Mesothelial cell of epicardium (in vitro differentiated cells): ENCODE data around the gene ZDBF2. TPM values are rescaled to one million over a fixed set of nuclear protein-coding genes. Genes with fewer than 3 reads are reported as not detected.
"Not testable (repeated sequence)": the region's sequence is repeated elsewhere in the genome, so short reads cannot be mapped to it uniquely, and the experiment has no call there.

Source experiments
- DNase-seq, 2 experiments: peaks; one replicate each; pipeline ENCODE4 v3.0.0; 2021; ENCODE audit warnings: low spot score in 2 of 2; ENCODE audit not compliant: unreplicated experiment in 2 of 2
- H3K27ac Mint-ChIP-seq: 2 replicates; pipeline ENCODE4 v1.8.0; 2021; ENCODE audit warnings: mixed read lengths
- H3K27me3 Mint-ChIP-seq: 2 replicates; pipeline ENCODE4 v1.8.0; 2021; ENCODE audit warnings: low read depth, mixed read lengths
- H3K36me3 Mint-ChIP-seq: 2 replicates; pipeline ENCODE4 v1.8.0; 2021; ENCODE audit warnings: mixed read lengths
- H3K4me1 Mint-ChIP-seq: 2 replicates; pipeline ENCODE4 v1.8.0; 2021; ENCODE audit warnings: mixed read lengths
- H3K4me3 Mint-ChIP-seq: 2 replicates; pipeline ENCODE4 v1.8.0; 2021; ENCODE audit warnings: mild to moderate bottlenecking, moderate library complexity, mixed read lengths
- H3K9me3 Mint-ChIP-seq: 2 replicates; pipeline ENCODE4 v1.8.0; 2021; ENCODE audit warnings: mixed read lengths
- CTCF ChIP-seq: fragments of 200-600 bp; sonication (generic); IDR thresholded peaks from one replicate; pipeline ENCODE4 v1.5.0; 2021; ENCODE audit warnings: antibody characterized with exemption; ENCODE audit not compliant: unreplicated experiment
- total RNA-seq: library from RNA; stranded (reverse); gene quantifications from 3 replicates; pipeline ENCODE4 v1.2.1, GENCODE V29; 2021

ZDBF2 gene
- total RNA-seq, 1 donor from 2014 or later: 49.5 TPM

GRCh38 chr2:206353685-206354084, 79.2 kb downstream of the ZDBF2 start:
- Mint-ChIP-seq H3K36me3 (no peaks in the 10 kb centered on the region), H3K4me3 (no peak overlapping the region), H3K27ac (no peak overlapping the region)

GRCh38 chr2:206354129-206354528, 79.7 kb downstream of the ZDBF2 start:
- H3K27ac Mint-ChIP-seq: no peak overlapping the region
- DNase-seq: no peak
- H3K9me3 Mint-ChIP-seq: peaks cover 27% of the 10 kb centered on the region
- H3K4me3 Mint-ChIP-seq: no peak overlapping the region
- no peaks in the 10 kb centered on the region for H3K4me1 Mint-ChIP-seq
- no peak for TF ChIP-seq CTCF
- no peaks in the 10 kb centered on the region for H3K27me3 Mint-ChIP-seq
- no peaks in the 10 kb centered on the region for H3K36me3 Mint-ChIP-seq

More at GRCh38 chr2:206353685-206354084, 79.2 kb downstream of the ZDBF2 start:
- Mint-ChIP-seq H3K9me3 (peaks cover 23% of the 10 kb centered on the region), H3K27me3 (no peaks in the 10 kb centered on the region), H3K4me1 (no peaks in the 10 kb centered on the region)
- DNase-seq: no peak
- peak; percentile 40 for TF ChIP-seq CTCF

GRCh38 chr2:206356840-206357239, 82.4 kb downstream of the ZDBF2 start:
- peaks cover 19% of the 10 kb centered on the region for H3K9me3 Mint-ChIP-seq
- H3K36me3 Mint-ChIP-seq, H3K4me3 Mint-ChIP-seq, H3K4me1 Mint-ChIP-seq, DNase-seq, H3K27me3 Mint-ChIP-seq, H3K27ac Mint-ChIP-seq: not testable (repeated sequence)

GRCh38 chr2:206360840-206361239, 86.4 kb downstream of the ZDBF2 start:
- not testable (repeated sequence) for H3K36me3 Mint-ChIP-seq, DNase-seq, H3K27me3 Mint-ChIP-seq, H3K4me3 Mint-ChIP-seq, H3K4me1 Mint-ChIP-seq, H3K27ac Mint-ChIP-seq
- H3K9me3 Mint-ChIP-seq: peaks cover 22% of the 10 kb centered on the region

GRCh38 chr2:206361407-206362045, 87.1 kb downstream of the ZDBF2 start:
- no peaks in the 10 kb centered on the region for H3K36me3 Mint-ChIP-seq
- DNase-seq: no peak
- H3K4me1 Mint-ChIP-seq: no peaks in the 10 kb centered on the region
- H3K9me3 Mint-ChIP-seq: peaks cover 22% of the 10 kb centered on the region
- no peak overlapping the region for H3K4me3 Mint-ChIP-seq
- no peak overlapping the region for H3K27ac Mint-ChIP-seq
- no peaks in the 10 kb centered on the region for H3K27me3 Mint-ChIP-seq
- TF ChIP-seq CTCF: no peak

Other genes with a start within 250 kb of the ZDBF2 start
- 21.4 to 23.1 TPM (median 21.7 TPM) in 3 replicates for gene INO80D, start 188.5 kb upstream of the ZDBF2 start, total RNA-seq
- 59.6 to 62.5 TPM (median 61.5 TPM) in 3 replicates for gene NDUFS1, start 115.2 kb upstream of the ZDBF2 start, total RNA-seq
- gene EEF1B2, start 114.8 kb upstream of the ZDBF2 start, total RNA-seq: 483 to 501 TPM (median 491 TPM) in 3 replicates
- 6.9 to 8.6 TPM (median 8.5 TPM) in 3 replicates for gene ADAM23, start 168.9 kb downstream of the ZDBF2 start, total RNA-seq